Right forelimb (tissue), 1 donor: Measurements from ENCODE around the gene FBXW11.
"Not testable (repeated sequence)": the region's sequence is repeated elsewhere in the genome, so short reads cannot be mapped to it uniquely, and the experiment has no call there.

Experiments used
- DNase-seq: peaks from one replicate; pipeline ENCODE4 v3.0.0-alpha.2; 2018

FBXW11 gene

GRCh38 chr5:171980792-171981191 is 25.6 kb downstream of the FBXW11 start:
- no peak for DNase-seq

- no peak for DNase-seq
Measured at GRCh38 chr5:171979606-171980005, 26.8 kb downstream of the FBXW11 start.

DNA sequence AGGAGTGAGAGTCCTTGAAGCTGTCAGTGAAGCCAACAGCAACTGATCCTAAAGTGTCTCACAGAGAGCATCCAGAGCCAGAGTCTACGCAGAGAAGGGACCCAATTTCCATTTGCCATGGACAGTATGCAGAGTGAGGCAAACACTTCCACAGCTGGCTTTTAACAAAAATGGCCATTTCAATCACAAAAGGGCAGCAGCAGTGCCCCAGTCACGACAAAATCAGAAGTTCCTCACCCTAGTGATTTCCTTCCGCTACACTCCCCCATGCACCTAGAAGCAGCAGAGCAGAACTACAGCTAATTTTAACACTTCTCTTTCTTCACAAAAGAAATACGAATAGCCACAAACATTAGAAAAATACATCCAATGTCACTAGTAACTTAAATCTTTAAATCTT is 27.9 kb downstream of the FBXW11 start:
- DNase-seq = no peak

DNA sequence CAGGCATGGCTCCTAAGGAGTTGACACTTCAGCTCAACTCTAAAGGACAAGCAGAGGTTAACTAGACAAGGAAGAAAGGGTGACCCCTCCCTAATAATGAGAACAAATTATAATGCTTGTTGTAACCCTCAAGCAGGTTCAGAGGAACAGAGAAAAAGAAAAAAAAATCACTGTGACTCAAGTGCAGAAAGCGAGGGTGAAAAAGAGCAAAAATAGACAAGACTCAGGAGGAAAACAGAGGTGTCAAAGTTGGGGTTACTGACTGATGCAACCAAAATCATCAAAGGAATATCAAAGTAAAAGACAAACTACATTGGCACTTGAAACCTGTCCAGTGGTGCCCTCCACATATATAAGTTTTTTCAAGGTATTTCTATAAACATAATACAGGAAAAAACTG is 28.4 kb downstream of the FBXW11 start:
- no peak for DNase-seq

GRCh38 chr5:171977244-171977950 is 29.0 kb downstream of the FBXW11 start:
- not testable (repeated sequence) for DNase-seq

DNA sequence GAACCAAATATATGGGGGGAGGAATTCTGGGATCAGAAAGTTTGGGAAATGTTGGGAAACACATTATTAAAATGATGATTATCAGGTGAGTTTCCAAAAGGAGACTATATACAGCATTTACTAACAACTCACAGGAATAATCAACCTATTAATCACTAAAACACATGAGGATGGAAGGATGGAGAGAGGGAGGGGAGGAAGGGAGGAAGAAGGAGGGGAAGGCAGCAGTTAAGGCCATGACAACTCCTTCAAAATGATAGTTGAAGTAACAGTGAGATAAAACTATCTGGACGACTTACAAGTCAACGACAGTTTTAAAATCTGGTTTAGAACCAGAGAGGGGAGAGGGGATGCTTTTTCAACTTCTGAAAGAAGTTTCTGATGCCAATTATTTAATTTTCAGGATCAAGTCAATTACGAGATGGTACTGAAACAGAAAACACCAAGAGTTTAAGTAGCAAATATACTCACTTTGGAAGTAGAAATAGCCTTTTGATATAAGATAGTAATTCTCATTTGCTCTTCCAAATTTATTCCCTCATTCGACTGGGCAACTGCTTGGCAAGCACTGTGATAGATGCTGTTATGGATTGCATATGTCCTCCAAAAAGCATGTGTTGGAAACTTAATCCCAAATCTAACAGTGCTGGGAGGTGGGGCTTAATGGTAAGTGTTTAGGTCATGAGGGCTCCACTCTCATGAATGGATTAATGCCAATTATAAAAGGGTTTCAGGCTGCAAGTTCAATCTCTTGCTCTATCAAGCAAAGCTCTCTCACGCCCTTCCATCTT is 30.4 kb downstream of the FBXW11 start:
- DNase-seq = no peak

DNA sequence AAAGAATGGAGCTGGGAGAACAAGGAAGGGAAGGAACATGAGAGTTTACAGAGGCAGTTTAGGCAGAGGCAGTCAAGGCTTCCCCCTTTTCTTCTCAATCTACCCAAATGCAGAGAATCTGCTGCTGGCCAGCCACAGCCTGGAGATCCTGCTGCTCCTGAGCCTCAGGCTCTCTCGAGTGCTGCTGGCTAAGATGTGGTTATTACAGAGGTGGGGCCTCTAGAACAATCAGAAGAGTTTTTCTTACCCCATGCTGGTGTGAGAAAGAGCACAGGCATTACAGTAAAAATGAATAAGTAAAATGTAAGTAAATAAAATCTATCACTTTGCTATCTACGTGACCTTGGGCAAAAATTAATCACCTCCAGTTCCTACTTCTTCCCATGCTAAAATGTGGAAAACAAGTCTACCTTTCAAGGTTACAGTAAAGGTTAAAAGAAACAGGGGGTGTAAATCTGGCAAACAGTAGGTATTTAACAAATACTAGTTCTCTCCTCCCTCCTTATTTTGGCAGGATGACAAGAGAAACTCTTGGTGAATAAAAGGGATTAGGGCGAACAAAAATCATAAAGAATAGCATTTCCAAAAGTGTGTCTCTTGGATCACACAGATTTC is 31.1 kb downstream of the FBXW11 start:
- no peak for DNase-seq

- DNase-seq = no peak
Measured at GRCh38 chr5:171970826-171971225, 35.6 kb downstream of the FBXW11 start.

GRCh38 chr5:171969288-171969880 is 37.1 kb downstream of the FBXW11 start:
- DNase-seq = no peak

DNA sequence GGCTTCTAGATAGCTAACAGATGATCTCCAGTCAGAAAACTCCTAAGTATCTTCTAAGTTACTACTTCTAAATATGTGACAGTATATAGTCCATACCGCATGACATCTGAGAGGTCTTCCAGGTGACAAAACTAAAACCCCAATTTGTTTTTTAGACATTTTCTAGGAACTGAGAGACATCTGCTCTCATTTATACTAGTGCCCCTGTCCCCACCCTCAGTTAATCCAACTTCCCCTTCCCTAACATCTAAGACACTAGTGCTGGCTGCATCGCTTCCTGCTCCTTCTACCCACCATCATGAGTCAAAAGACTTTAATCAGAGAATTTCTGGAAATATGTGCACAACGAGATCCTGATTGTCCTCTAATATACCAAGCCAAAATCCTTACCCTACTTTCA is 37.9 kb downstream of the FBXW11 start:
- no peak for DNase-seq

DNA sequence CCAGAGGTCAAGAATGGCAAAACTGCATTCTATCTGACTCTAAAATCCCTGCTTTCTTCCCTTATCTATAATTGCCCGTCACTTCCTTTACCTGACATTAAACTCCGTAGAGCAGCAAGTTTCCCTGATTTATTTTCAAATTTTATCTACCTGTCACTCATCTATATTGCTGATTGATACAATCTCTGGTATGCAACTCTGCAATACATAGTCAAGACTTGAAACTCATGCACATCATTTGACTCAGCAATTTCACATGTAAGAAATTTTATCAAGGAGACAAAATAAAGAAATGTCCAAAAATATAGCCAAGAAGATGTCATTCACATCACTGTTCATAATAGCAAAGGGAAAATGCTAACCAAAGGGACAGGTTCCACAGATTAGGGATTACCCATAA is 39.5 kb downstream of the FBXW11 start:
- DNase-seq = no peak

DNA sequence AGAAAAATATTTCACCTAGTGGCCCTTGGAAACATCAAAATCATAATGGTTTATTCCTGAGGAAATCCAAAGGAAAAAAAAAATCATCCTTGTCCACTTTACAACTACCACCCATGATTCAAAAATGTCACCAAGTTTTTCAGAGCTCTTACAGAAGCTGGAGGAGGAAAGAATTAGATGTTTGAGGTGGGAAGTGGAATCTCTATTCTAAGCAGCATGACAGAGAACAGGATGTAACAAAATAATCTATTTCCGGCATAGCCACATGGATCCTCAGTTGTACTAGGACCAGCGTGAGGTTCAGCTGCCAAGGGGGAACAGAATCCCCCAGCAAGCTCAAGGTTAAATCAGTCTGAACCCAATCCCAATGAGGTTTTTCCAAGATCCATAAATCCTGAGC is 40.2 kb downstream of the FBXW11 start:
- no peak for DNase-seq

DNA sequence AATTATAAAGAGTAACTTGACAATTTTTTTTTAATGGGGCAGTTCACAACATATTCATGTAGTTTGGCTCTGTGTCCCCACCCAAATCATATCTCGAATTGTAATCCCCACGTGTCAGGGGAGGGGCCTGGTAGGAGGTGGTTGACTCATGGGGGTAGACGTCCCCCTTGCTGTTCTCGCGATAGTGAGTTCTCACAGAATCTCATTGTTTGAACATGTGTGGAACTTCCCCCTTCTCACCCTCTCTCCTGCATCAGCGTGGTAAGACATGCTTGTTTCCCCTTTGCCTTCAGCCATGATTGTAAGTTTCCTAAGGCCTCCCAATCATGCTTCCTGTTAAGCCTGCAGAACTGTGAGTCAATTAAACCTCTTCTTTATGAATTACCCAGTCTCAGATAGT is 40.7 kb downstream of the FBXW11 start:
- DNase-seq = no peak

GRCh38 chr5:171963416-171963815 is 43.0 kb downstream of the FBXW11 start:
- no peak for DNase-seq

GRCh38 chr5:171961117-171961516 is 45.3 kb downstream of the FBXW11 start:
- DNase-seq = no peak

- no peak for DNase-seq
Measured at GRCh38 chr5:171957591-171958251, 48.7 kb downstream of the FBXW11 start.

- DNase-seq = no peak
Measured at GRCh38 chr5:171956887-171957495, 49.4 kb downstream of the FBXW11 start.

DNA sequence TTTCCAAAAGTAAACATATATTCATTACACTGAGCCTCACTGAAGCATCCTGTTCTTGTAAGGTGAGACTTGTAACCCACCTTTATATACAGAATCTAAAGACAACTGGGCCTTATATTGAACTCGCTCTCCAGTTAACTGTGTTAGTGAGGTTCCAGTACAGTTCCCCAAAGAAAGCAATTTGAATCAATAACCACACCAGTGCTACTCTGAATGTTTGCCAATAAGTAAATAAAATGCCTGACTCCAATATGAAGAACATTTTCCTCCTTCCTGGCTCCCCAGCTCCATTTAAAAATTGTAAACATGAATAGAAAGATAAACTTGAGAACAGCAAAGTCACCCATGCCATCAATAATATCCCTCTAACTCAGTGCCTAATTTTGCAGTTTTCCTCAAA is 50.1 kb downstream of the FBXW11 start:
- DNase-seq = no peak

DNA sequence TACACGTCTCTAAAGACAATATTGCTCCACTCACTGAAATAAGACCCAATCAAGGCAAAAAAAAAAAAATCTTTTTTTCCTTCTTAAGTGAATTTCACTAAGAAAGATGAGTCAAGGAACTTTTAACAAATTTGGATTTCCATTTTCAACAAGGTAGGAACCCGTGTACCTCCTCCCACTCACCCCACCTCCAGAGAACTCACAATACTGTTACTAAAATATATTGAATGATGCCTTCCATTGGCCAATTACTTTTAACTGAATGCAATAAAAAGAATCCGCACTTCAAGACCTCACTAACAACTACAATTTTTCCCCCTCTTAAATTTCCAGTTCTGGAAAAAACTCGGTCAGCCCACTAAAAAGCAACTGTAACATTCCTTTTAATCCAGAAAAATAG is 50.7 kb downstream of the FBXW11 start:
- DNase-seq = no peak

- no peak for DNase-seq
Measured at GRCh38 chr5:171954721-171955120, 51.7 kb downstream of the FBXW11 start.

DNA sequence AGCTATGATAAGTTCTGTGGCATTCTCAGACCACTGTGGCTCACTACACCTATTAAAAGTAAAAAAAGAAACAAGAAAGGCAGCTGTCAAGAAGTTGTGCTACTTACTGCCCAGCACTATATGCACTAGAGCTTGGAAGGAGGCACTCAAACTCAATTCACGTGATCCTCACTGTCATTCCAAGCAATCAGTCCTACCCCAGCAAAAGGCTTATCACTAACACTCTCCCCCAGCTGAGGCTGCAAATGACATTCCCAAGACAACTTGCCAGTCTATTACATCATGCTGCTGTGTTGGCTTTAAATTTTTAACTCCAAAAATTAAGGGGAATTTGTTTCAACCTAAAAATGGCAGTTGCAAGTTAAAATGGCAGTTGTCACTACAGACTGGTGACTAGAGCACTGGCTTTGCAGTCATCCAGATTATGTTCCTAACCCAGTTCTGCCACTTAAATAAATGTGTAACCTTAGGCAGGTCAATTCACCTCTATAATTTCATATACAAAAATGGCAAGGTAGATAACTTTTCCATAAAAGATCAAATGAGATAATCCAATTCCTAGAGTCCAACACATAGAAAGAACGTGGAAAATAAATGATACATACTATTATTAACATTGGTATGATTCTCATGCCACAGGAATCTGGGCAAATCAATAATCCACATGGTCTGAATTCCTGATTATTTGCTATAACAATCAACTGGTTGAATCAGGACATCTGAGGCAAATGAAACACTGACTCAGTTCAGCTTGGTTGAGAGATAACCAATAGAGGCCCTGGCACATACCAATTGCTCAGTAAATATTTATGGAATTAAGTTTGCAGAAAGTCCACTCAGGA is 52.4 kb downstream of the FBXW11 start:
- no peak for DNase-seq

- no peak for DNase-seq
Measured at GRCh38 chr5:171952021-171952420, 54.4 kb downstream of the FBXW11 start.
